H9 (cell line): ENCODE data around the gene MFAP3. TPM values are rescaled to one million over a fixed set of nuclear protein-coding genes. Genes with fewer than 3 reads are reported as not detected.

Experiments
- DNase-seq: peaks from one replicate; pipeline ENCODE4 v3.0.0-alpha.2; 2017
- H2AFZ ChIP-seq: one replicate; pipeline ENCODE4 v1.6.1; 2013; ENCODE audit warnings: mild to moderate bottlenecking, low read length, control low read depth, moderate library complexity
- H2AK5ac ChIP-seq: 2 replicates; pipeline ENCODE4 v1.6.1; 2013; ENCODE audit warnings: low read length, control low read depth, mixed read lengths; ENCODE audit not compliant: insufficient read length
- H2BK120ac ChIP-seq: one replicate; pipeline ENCODE4 v1.6.1; 2013; ENCODE audit warnings: low read depth, mild to moderate bottlenecking, low read length, control low read depth, inconsistent platforms; ENCODE audit not compliant: poor library complexity, severe bottlenecking
- H2BK12ac ChIP-seq: 2 replicates; pipeline ENCODE4 v1.6.1; 2013; ENCODE audit warnings: low read length, control low read depth, mixed read lengths, low read depth; ENCODE audit not compliant: insufficient read length
- H2BK15ac ChIP-seq: 2 replicates; pipeline ENCODE4 v1.6.1; 2013; ENCODE audit warnings: low read depth, low read length, control low read depth
- H2BK20ac ChIP-seq: one replicate; pipeline ENCODE4 v1.6.1; 2013; ENCODE audit warnings: low read depth, mild to moderate bottlenecking, low read length, control low read depth, inconsistent platforms; ENCODE audit not compliant: poor library complexity, severe bottlenecking
- H2BK5ac ChIP-seq: 2 replicates; pipeline ENCODE4 v1.6.1; 2013; ENCODE audit warnings: low read length, control low read depth, mixed read lengths; ENCODE audit not compliant: insufficient read length
- H3K14ac ChIP-seq: 2 replicates; pipeline ENCODE4 v1.6.1; 2013; ENCODE audit warnings: low read length, control low read depth; ENCODE audit not compliant: insufficient read depth
- H3K18ac ChIP-seq: 2 replicates; pipeline ENCODE4 v1.6.1; 2013; ENCODE audit warnings: low read depth, mild to moderate bottlenecking, mixed read lengths, low read length, control low read depth; ENCODE audit not compliant: insufficient read length
- H3K23ac ChIP-seq: 2 replicates; pipeline ENCODE4 v1.6.1; 2013; ENCODE audit warnings: low read length, control low read depth, mixed read lengths, low read depth; ENCODE audit not compliant: insufficient read length
- H3K23me2 ChIP-seq: 2 replicates; pipeline ENCODE4 v1.6.1; 2013; ENCODE audit warnings: low read depth, mild to moderate bottlenecking, mixed read lengths, low read length, control low read depth; ENCODE audit not compliant: insufficient read length, poor library complexity, severe bottlenecking
- H3K27ac ChIP-seq: 2 replicates; pipeline ENCODE4 v1.5.1; 2013; ENCODE audit warnings: low read length, control low read depth, mixed read lengths, low read depth; ENCODE audit not compliant: insufficient read length
- H3K27me3 ChIP-seq: 2 replicates; pipeline ENCODE4 v1.6.1; 2013; ENCODE audit warnings: low read length, control low read depth, inconsistent platforms; ENCODE audit not compliant: insufficient read depth
- H3K4ac ChIP-seq: 2 replicates; pipeline ENCODE4 v1.6.1; 2013; ENCODE audit warnings: low read depth, mild to moderate bottlenecking, control low read depth, inconsistent platforms, low read length, moderate library complexity
- H3K4me1 ChIP-seq: 2 replicates; pipeline ENCODE4 v1.6.1; 2013; ENCODE audit warnings: low read length, control low read depth, inconsistent platforms; ENCODE audit not compliant: insufficient read depth
- H3K4me2 ChIP-seq: 2 replicates; pipeline ENCODE4 v1.6.1; 2013; ENCODE audit warnings: low read length, control low read depth, mixed read lengths; ENCODE audit not compliant: insufficient read length, insufficient read depth
- H3K56ac ChIP-seq: 2 replicates; pipeline ENCODE4 v1.6.1; 2013; ENCODE audit warnings: low read depth, mild to moderate bottlenecking, mixed read lengths, low read length, control low read depth; ENCODE audit not compliant: insufficient read length
- H3K79me1 ChIP-seq: 2 replicates; pipeline ENCODE4 v1.6.1; 2013; ENCODE audit warnings: low read depth, mild to moderate bottlenecking, moderate library complexity, low read length, control low read depth, inconsistent platforms; ENCODE audit not compliant: insufficient read depth, poor library complexity, severe bottlenecking
- H3K79me2 ChIP-seq: 2 replicates; pipeline ENCODE4 v1.6.1; 2013; ENCODE audit warnings: low read length, control low read depth, inconsistent platforms; ENCODE audit not compliant: insufficient read depth
- H3K9ac ChIP-seq: 2 replicates; pipeline ENCODE4 v1.6.1; 2013; ENCODE audit warnings: low read length, control low read depth, mixed read lengths; ENCODE audit not compliant: insufficient read length; ENCODE audit errors: extremely low read depth
- H3K9me3 ChIP-seq: one replicate; pipeline ENCODE4 v1.6.1; 2013; ENCODE audit warnings: low read depth, low read length, inconsistent platforms; ENCODE audit not compliant: control insufficient read depth
- H3T11ph ChIP-seq: one replicate; pipeline ENCODE4 v1.6.1; 2013; ENCODE audit warnings: mild to moderate bottlenecking, low read length, control low read depth, inconsistent platforms
- H4K20me1 ChIP-seq: one replicate; pipeline ENCODE4 v1.6.1; 2013; ENCODE audit not compliant: control insufficient read depth, insufficient read length, insufficient read depth
- H4K5ac ChIP-seq: 2 replicates; pipeline ENCODE4 v1.6.1; 2013; ENCODE audit warnings: low read depth, mild to moderate bottlenecking, mixed read lengths, low read length, control low read depth; ENCODE audit not compliant: insufficient read length
- H4K8ac ChIP-seq: replicated peaks from 2 replicates; pipeline ENCODE4 v1.6.1; 2013; ENCODE audit warnings: low read length, control low read depth, mixed read lengths, low read depth; ENCODE audit not compliant: insufficient read length
- H4K91ac ChIP-seq: 2 replicates; pipeline ENCODE4 v1.6.1; 2013; ENCODE audit warnings: low read depth, mild to moderate bottlenecking, moderate library complexity, mixed read lengths, low read length, control low read depth; ENCODE audit not compliant: insufficient read length
- H3K27ac Mint-ChIP-seq, 3 experiments: 2 replicates in 2 of 3; 3 replicates in 1 of 3; pipeline ENCODE4 v1.8.0; 2020 to 2021; ENCODE audit warnings: mixed read lengths in 3 of 3, mild to moderate bottlenecking in 1 of 3, moderate library complexity in 1 of 3
- H3K27me3 Mint-ChIP-seq: 2 replicates; pipeline ENCODE4 v1.8.0; 2021; ENCODE audit warnings: low read depth, mild to moderate bottlenecking, moderate library complexity, mixed read lengths
- H3K36me3 Mint-ChIP-seq, 3 experiments: 2 replicates in 2 of 3; 3 replicates in 1 of 3; pipeline ENCODE4 v1.8.0; 2020 to 2021; ENCODE audit warnings: low read depth in 3 of 3, mixed read lengths in 3 of 3; ENCODE audit not compliant: insufficient read depth in 1 of 3
- H3K4me1 Mint-ChIP-seq, 2 experiments: 2 replicates each; pipeline ENCODE4 v1.8.0; 2020; ENCODE audit warnings: mixed read lengths in 2 of 2
- H3K4me3 Mint-ChIP-seq, 2 experiments: 2 replicates in 1 of 2; 3 replicates in 1 of 2; pipeline ENCODE4 v1.8.0; 2020 to 2021; ENCODE audit warnings: mild to moderate bottlenecking in 2 of 2, mixed read lengths in 2 of 2, moderate library complexity in 1 of 2
- H3K9me3 Mint-ChIP-seq, 2 experiments: 2 replicates in 1 of 2; 3 replicates in 1 of 2; pipeline ENCODE4 v1.8.0; 2020; ENCODE audit warnings: mild to moderate bottlenecking in 2 of 2, mixed read lengths in 2 of 2, moderate library complexity in 1 of 2
- CTCF ChIP-seq: fragments of 200-600 bp; sonication (generic); conservative IDR thresholded peaks from 3 replicates; pipeline ENCODE4 v1.8.0; 2021; ENCODE audit warnings: antibody characterized with exemption, mild to moderate bottlenecking
- WGBS: extraction: QIAGEN DNeasy Blood & Tissue Kit; methylation state at CpG from one replicate; pipeline ENCODE4 v1.1.7; 2013; ENCODE audit warnings: missing lambda C conversion rate, low lambda C conversion rate, mixed read lengths; ENCODE audit not compliant: insufficient read length; ENCODE audit errors: extremely low coverage; 5-methylcytosine and 5-hydroxymethylcytosine counted together
- total RNA-seq: library from RNA; stranded (reverse); gene quantifications from 2 replicates; pipeline ENCODE4 v1.2.1, GENCODE V29; 2021

MFAP3 gene
- total RNA-seq, 1 experiment from 2014 or later, result 24.5 TPM

GRCh38 chr5:154046486-154046885 lies 7.7 kb downstream of the MFAP3 start:
- peaks cover 3% of the 10 kb centered on the region; the same call in 1 of the 2 replicates for H3K79me2 ChIP-seq
- H4K20me1 ChIP-seq, result no peaks in the 10 kb centered on the region

More at GRCh38 chr5:154046486-154046885, 7.7 kb downstream of the MFAP3 start:
- Histone ChIP-seq H3K14ac (no peak overlapping the region), H3K4me1 (no peaks in the 10 kb centered on the region), H3K27ac (no peak overlapping the region), H3T11ph (no peak overlapping the region), H2AK5ac (no peak overlapping the region), H4K8ac (no peak overlapping the region), H3K9me3 (no peaks in the 10 kb centered on the region), H2BK15ac (no peak overlapping the region), H2BK20ac (no peak overlapping the region), H2BK120ac (no peak overlapping the region), H4K5ac (no peak overlapping the region), H3K23ac (no peak overlapping the region), H2BK5ac (no peak overlapping the region), H2AFZ (no peak overlapping the region), H2BK12ac (no peak overlapping the region), H3K4ac (no peak overlapping the region), H3K4me2 (no peak overlapping the region), H3K18ac (no peak overlapping the region), H3K56ac (no peak overlapping the region), H3K9ac (no peak overlapping the region), H3K79me1 (no peaks in the 10 kb centered on the region), H3K23me2 (no peaks in the 10 kb centered on the region), H3K27me3 (no peaks in the 10 kb centered on the region), H4K91ac (no peak overlapping the region)
- no CpG with 5 or more reads among the region's 7 CpGs for whole genome bisulfite sequencing
- no peak for TF ChIP-seq CTCF
- no peak for DNase-seq
- Mint-ChIP-seq H3K4me1 (no peaks in the 10 kb centered on the region), H3K27me3 (no peaks in the 10 kb centered on the region), H3K36me3 (no peaks in the 10 kb centered on the region), H3K27ac (no peak overlapping the region), H3K4me3 (no peak overlapping the region), H3K9me3 (no peaks in the 10 kb centered on the region)
